Measurements from ENCODE around the gene DSTN.

Gene DSTN

GRCh38 chr20:17625246-17626051 lies 55.6 kb downstream of the DSTN start:
- no peak for FAIRE-seq

DNA sequence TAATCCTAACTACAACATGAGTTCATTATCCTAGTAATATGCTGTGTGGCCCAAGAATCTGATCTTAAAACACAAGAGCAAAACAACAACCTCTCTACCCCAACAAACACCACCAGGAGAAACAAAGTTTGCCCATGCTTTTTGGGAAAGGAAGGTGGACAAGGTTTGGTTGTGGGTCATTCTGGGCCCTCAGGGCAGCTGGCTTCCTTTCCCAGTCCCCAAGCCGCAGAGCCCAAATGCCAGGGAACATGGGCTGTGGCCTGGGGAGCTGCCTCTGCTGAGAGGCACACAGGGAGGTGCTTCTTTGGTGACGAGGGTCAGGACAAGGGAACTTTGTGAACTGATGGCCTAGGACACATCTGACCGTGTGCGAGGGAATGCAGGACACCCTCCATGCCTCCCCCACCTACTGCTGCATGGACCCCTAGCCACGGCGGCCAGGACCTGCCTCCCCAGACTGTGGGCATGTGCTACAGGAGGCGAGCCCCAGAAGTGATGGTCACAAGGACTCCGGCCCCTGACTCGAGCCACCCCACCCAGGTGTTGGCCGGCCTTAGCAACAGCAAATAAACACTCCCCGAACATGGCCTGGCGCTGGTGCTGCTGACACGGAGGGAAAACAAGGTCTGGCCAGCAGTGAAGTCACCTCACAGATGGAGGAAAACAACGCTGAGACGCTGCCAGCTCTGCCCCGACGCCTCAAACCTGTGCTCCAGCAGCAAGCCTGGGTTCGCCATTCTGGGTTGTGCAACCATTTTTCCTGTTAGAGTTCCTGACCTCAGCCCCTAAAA lies 56.5 kb downstream of the DSTN start:
- FAIRE-seq: peak; percentile 72

GRCh38 chr20:17627101-17627955 lies 57.5 kb downstream of the DSTN start:
- no peak for FAIRE-seq

- no peak for FAIRE-seq
Measured at GRCh38 chr20:17628101-17628841, 58.4 kb downstream of the DSTN start.

GRCh38 chr20:17629025-17629424 lies 59.1 kb downstream of the DSTN start:
- no peak for FAIRE-seq

DNA sequence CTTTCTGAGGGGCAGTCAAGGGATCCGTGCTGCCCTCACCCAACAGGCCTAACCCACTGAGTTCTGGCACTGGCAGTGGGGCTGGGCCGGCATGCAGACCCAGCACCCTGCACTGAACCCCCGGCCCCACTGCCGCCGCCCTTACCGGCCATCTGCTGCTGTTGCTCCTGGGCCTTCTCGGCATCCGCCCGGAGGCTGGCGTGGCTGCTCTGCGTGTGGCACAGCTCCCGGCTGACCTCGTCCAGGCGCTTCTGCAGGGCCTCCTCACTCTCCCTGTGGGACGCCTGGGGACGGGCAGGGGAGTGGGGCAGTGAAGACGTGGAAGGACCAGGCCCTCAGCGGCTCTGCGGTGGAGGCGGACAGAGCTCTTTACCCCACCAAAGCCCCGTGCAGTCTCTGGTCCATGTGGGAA lies 59.8 kb downstream of the DSTN start:
- no peak for FAIRE-seq

GRCh38 chr20:17630151-17630805 lies 60.4 kb downstream of the DSTN start:
- FAIRE-seq: no peak

DNA sequence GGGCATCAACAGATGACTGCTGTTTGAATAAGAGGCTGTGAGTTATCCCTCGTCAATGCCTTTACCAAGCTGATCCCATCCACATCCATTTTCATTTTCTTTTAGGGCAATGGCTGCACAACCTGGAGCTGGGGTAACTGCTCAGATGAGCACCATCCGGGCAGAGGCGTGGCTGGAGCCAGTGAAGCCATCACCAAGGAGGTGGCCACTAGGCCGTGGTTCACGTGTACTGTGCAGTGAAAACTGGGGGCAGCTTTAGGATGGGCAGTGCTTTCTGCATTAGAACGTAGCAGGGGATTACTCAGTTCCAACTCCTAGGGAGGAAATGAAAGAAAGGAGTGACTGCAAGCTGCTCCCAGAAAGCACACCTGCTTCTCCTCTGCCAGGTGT lies 60.9 kb downstream of the DSTN start:
- FAIRE-seq: no peak

- no peak for FAIRE-seq
Measured at GRCh38 chr20:17631576-17632319, 61.9 kb downstream of the DSTN start.

GRCh38 chr20:17633221-17633849 lies 63.5 kb downstream of the DSTN start:
- FAIRE-seq: no peak

DNA sequence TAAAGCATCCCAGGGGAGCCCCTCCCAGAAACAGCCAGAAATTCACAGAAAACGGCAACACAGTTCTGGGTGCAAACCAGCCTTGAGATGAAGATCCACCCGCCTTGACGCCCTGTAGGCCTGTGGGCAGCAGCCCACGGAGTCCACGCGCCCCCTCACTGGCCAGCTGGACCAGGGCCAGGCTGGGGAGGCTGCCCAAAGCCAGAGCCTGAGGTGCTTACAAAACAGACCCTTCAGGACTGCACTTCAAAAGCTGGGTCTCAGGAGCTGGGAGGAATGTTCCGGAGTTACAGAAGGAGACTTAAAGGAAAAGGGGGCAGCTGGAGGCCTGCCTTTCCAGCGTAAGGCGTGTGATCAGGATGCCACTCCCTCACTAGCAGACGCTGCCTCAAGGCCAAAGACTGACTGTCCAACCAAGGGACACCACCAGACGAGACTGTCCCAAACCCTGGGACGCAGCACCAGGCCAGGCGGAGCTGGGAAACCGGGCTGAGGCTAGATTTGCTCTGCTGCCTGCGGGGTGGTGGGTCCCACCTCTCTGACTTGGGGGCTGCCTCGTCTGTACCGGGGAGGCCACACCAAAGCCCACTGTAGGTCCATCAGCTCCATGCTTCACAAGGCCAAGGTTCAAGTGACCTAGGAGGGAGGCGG lies 64.1 kb downstream of the DSTN start:
- no peak for FAIRE-seq

DNA sequence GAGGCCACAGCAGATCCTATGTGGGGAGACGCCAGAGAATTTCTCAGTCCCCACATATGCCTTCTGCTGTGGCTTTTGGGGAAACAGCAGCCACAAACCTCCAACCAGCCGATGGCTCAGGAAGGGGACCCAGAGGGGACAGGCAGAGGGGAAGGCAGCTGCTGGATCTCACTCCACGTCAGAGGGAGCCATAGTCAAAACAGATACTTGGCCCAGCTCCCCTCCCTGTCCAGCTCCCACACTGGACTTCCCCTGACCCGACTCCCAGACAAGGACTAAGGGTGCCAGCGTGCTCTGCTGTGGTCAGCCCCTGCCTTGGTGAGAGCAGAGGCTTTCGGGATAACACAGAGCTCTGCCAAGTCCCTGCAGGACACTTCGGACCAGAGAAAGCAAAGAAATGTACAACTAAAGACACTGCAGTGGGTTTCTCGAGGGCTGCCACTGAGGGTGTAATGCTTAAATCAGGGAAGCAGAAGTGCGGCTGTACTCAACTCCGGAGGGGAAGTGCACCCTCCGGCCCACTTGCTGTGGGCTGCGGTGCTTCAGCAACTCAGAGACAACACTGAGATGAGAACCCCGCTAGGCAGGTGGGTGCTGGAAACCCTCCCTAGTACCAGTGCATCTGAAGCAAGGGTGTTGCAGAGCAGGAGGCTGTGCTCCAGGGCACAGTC lies 64.9 kb downstream of the DSTN start:
- FAIRE-seq: no peak

GRCh38 chr20:17635332-17636244 lies 65.7 kb downstream of the DSTN start:
- no peak for FAIRE-seq

DNA sequence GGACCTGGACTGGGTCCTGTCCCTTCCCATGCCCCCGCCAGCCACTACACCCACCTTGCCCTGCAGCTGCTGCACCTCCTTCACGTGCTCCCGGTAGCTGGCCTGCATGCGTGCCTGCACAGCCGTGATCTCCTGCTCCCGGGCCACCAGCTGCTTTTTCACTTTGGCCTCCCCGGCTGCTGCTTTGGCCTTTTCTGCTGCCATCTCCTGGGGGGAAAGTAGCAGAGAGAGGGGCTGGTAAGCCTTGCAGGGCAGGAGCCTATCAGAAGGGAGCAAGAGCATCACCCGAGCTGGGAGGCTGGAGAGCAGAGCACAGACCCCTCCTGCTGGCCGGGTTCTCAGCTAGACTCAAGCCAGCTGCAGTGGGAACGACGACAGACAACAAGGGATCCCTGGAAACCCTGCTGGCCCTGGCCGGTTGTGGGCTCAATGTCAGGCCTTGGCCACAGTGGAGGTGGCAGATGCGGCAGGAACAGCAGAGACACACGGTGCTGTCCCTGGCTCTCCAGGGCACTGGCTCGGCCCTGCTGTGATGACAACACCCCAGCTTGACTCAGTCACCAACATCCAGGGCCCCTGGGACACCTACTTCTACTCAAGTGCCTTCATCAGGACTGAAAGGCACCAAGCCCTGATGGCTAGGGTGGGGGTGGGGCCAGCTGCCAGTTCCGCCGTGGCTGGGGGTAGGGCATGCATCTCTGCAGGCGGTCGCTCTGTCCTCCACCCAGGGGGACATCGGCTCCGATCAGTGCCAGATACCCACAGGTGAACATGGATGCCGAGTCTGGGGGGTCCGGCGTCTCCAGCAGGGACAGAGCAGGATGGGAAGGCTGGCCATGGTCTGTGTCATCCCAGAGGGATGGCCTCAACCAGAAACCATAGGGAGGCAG lies 66.9 kb downstream of the DSTN start:
- FAIRE-seq: no peak

- no peak for FAIRE-seq
Measured at GRCh38 chr20:17637413-17637780, 67.5 kb downstream of the DSTN start.

GRCh38 chr20:17637985-17638640 lies 68.2 kb downstream of the DSTN start:
- no peak for FAIRE-seq

DNA sequence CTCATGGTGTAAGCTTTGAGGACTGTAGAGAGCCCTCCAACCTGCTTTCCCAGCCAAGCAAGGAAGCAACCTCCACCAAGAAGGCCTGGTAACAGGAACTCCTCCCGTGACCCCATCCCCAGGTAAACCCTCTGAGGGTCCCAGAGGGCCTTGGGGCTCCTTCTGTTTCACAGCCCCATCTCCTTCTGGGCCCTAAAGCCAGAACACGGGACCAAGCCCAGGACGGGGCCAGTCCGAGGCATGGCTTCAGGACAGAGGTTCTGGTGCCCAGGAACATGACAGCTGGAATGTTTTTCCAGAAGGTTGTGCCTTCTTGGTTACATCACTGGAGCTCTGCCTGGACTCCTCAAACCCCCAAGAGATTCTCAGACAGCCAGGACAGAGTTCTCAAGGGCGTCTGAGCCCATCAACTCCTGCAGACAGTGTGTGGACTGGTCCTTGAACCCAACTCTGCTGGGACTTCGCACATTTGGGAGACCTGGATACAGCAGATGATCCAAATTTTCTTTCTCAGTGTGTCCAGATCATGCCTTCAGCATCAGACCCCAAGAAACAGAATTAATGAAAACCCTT lies 69.0 kb downstream of the DSTN start:
- no peak for FAIRE-seq
